Fibroblast of peridontal ligament (primary cell): ENCODE results near the gene B3GNT8.
"Not testable (repeated sequence)": the region's sequence is repeated elsewhere in the genome, so short reads cannot be mapped to it uniquely, and the experiment has no call there.

ENCODE experiments used
- DNase-seq: peaks from one replicate; pipeline ENCODE4 v3.0.0-alpha.2; 2010; ENCODE audit errors: extremely low read depth

The B3GNT8 gene

GRCh38 chr19:41395355-41395754 is 31.8 kb downstream of the B3GNT8 start:
- DNase-seq: no peak

GRCh38 chr19:41392775-41393174 is 34.4 kb downstream of the B3GNT8 start:
- no peak for DNase-seq

GRCh38 chr19:41391618-41392017 is 35.6 kb downstream of the B3GNT8 start:
- no peak for DNase-seq

GRCh38 chr19:41386442-41386841 is 40.7 kb downstream of the B3GNT8 start:
- DNase-seq: no peak

- no peak for DNase-seq
Measured at GRCh38 chr19:41384351-41384750, 42.8 kb downstream of the B3GNT8 start.

GRCh38 chr19:41381536-41381935 is 45.6 kb downstream of the B3GNT8 start:
- not testable (repeated sequence) for DNase-seq

GRCh38 chr19:41377977-41378709 is 49.0 kb downstream of the B3GNT8 start:
- DNase-seq: no peak

GRCh38 chr19:41376998-41377365 is 50.2 kb downstream of the B3GNT8 start:
- no peak for DNase-seq

GRCh38 chr19:41376241-41376997 is 50.8 kb downstream of the B3GNT8 start, which contains the start of gene TMEM91:
TSS of gene TMEM91 (plus strand) at chr19:41376533. CDS start at chr19:41378310, 1,777 bp downstream.
- no peak for DNase-seq
